ENCODE data around the gene NSUN3. TPM values are rescaled to one million over a fixed set of nuclear protein-coding genes. Genes with fewer than 3 reads are reported as not detected.

NSUN3 gene
- 2.4 and 5.5 TPM in 2 replicates for total RNA-seq

DNA sequence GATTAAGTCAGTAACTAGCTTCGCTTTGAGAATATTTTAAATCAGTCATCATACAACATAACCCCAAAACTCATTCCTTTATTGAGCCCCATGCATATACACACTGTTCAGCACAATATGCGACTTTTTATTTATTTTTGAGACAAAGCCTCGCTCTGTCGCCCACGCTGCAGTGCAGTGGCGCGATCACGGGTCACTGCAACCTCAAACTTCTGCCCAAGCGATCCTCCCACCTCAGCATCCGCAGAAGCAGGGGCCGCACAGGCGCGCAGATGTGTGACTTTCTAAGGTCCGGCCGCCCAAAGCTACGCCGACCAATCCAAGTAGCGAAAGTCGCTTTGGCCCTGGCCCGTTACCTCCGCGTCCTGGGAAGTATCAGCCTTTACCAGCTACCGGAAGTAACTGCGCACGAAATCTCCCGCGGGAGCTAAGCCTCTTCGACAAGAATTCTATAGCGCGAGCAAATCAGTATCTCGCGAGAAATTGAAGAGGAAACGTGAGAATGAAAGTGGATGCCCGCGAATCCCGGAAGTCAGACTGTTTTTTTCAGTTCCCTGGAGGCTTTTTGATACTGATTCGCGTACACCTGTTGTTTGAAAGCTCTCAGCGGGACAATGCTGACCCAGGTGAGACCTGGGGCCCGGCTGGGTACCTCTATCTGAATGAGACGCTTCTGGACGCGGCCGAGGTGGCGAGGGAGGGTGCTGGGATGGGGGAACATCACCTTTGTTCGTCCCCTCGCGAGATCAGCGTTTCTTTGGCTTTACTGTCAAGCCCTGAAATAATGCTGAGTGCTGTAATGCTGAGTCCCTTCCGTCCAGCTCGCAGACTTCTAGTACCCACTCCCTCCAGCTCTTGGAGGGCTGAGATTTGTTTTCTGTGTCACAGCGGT lies at the start of gene NSUN3, which contains the start of gene DHFR2:
Gene NSUN3, plus strand, starts transcription at position 549 of the 892 bp plus-strand sequence. Its CDS starts 66 bp downstream, at position 615.
Gene DHFR2, minus strand, starts transcription at position 404 of the 892 bp plus-strand sequence. CDS start 1,405 bp downstream, outside the sequence.

DNA sequence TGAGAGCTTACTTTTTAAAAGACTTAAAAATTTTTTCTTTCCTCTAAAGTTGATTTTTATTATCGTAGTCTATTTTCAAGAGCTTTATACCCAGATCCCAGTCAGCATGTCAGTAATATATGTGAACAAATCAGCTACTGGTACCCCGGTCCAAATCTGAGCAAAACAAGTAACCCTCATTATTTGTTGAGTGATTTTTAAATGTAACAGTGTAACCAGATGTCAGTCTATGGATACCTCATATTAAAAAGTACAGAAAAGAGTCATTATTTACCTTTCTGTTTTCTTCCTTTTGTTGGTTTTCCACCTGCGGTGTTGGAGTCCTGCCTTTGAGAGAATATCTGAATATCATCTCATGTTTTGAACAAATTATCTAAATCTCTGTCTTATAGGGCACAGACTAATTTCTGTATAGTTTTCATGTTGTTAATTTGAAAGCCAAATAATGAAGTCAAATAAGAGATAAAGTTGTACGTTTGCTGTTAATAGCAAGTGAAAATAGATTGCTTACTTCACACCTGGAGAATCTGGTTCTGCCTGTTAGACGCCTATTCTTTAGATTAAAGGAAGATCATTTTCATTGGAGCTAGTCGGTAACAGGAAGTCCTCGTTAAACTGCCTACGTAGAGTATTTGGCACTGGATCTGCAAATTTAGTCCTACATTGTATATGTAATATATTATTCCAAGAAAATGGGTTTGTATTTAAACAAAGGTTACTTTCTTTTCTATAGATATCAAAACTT lies 34.6 kb upstream of the NSUN3 start, which contains the start of gene STX19:
Gene STX19, minus strand, starts transcription at position 505 of the 745 bp plus-strand sequence. CDS start 13,328 bp downstream, outside the sequence.

Other genes starting within 250 kb of the NSUN3 start
- 81.5 and 157 TPM in 2 replicates for gene PROS1, start 89.2 kb upstream of the NSUN3 start, total RNA-seq
- gene ARL13B, start 82.9 kb upstream of the NSUN3 start, total RNA-seq: 3.7 and 7.7 TPM in 2 replicates
- gene STX19, start 34.5 kb upstream of the NSUN3 start, total RNA-seq: 2.8 TPM in 1 of 2 replicates, not detected in the other
- 2.6 and 3.1 TPM in 2 replicates for gene DHFR2, start 145 bp upstream of the NSUN3 start, total RNA-seq